Chondrocyte (in vitro differentiated cells): Measurements from ENCODE around the gene TESK2. TPM values are rescaled to one million over a fixed set of nuclear protein-coding genes. Genes with fewer than 3 reads are reported as not detected.

ENCODE experiments used
- DNase-seq: peaks from one replicate; pipeline ENCODE4 v3.0.0; 2021; ENCODE audit warnings: mixed read lengths, low spot score
- H3K27ac Mint-ChIP-seq: one replicate; pipeline ENCODE4 v1.8.0; 2021; ENCODE audit warnings: mild to moderate bottlenecking, moderate library complexity, mixed read lengths; ENCODE audit not compliant: unreplicated experiment
- H3K27me3 Mint-ChIP-seq: 2 replicates; pipeline ENCODE4 v1.8.0; 2021; ENCODE audit warnings: low read depth, mixed read lengths
- H3K36me3 Mint-ChIP-seq: 2 replicates; pipeline ENCODE4 v1.8.0; 2021; ENCODE audit warnings: low read depth, mixed read lengths
- H3K4me1 Mint-ChIP-seq: 2 replicates; pipeline ENCODE4 v1.8.0; 2021; ENCODE audit warnings: low read depth, mild to moderate bottlenecking, mixed read lengths
- H3K4me3 Mint-ChIP-seq: one replicate; pipeline ENCODE4 v1.8.0; 2021; ENCODE audit warnings: mild to moderate bottlenecking, moderate library complexity, mixed read lengths; ENCODE audit not compliant: unreplicated experiment
- H3K9me3 Mint-ChIP-seq: 2 replicates; pipeline ENCODE4 v1.8.0; 2021; ENCODE audit warnings: low read depth, mixed read lengths
- CTCF ChIP-seq: fragments of 200-600 bp; sonication (generic); IDR thresholded peaks from 2 replicates; pipeline ENCODE4 v1.5.0; 2021; ENCODE audit warnings: antibody characterized with exemption, mild to moderate bottlenecking, moderate library complexity
- total RNA-seq: library from RNA; stranded (reverse); gene quantifications from 3 replicates; pipeline ENCODE4 v1.2.1, GENCODE V29; 2021

The TESK2 gene
- total RNA-seq, 1 donor from 2014 or later: 1.6 TPM

- no peak overlapping the region for H3K27ac Mint-ChIP-seq
- H3K9me3 Mint-ChIP-seq: no peaks in the 10 kb centered on the region
- no peak for DNase-seq
- no peaks in the 10 kb centered on the region for H3K36me3 Mint-ChIP-seq
- no peaks in the 10 kb centered on the region for H3K27me3 Mint-ChIP-seq
- H3K4me3 Mint-ChIP-seq: no peak overlapping the region
- no peak for TF ChIP-seq CTCF
- H3K4me1 Mint-ChIP-seq: no peaks in the 10 kb centered on the region
Measured at GRCh38 chr1:45455162-45455561, 35.8 kb downstream of the TESK2 start.

- no peaks in the 10 kb centered on the region for H3K36me3 Mint-ChIP-seq
- TF ChIP-seq CTCF: no peak
- no peak overlapping the region for H3K4me3 Mint-ChIP-seq
- H3K9me3 Mint-ChIP-seq: no peaks in the 10 kb centered on the region
- no peak overlapping the region for H3K27ac Mint-ChIP-seq
- H3K27me3 Mint-ChIP-seq: no peaks in the 10 kb centered on the region
- no peaks in the 10 kb centered on the region for H3K4me1 Mint-ChIP-seq
- no peak for DNase-seq
Measured at GRCh38 chr1:45454464-45454863, 36.5 kb downstream of the TESK2 start.

- Mint-ChIP-seq H3K4me3 (no peak overlapping the region), H3K4me1 (no peaks in the 10 kb centered on the region), H3K27ac (no peak overlapping the region), H3K27me3 (no peaks in the 10 kb centered on the region), H3K9me3 (no peaks in the 10 kb centered on the region), H3K36me3 (no peaks in the 10 kb centered on the region)
- TF ChIP-seq CTCF: no peak
- no peak for DNase-seq
Measured at GRCh38 chr1:45452503-45452902, 38.5 kb downstream of the TESK2 start.

GRCh38 chr1:45448357-45448756 lies 42.6 kb downstream of the TESK2 start:
- H3K4me3 Mint-ChIP-seq: no peak overlapping the region
- no peaks in the 10 kb centered on the region for H3K4me1 Mint-ChIP-seq
- H3K27me3 Mint-ChIP-seq: no peaks in the 10 kb centered on the region
- no peak for DNase-seq
- no peak overlapping the region for H3K27ac Mint-ChIP-seq
- H3K36me3 Mint-ChIP-seq: no peaks in the 10 kb centered on the region
- TF ChIP-seq CTCF: no peak
- H3K9me3 Mint-ChIP-seq: no peaks in the 10 kb centered on the region

- Mint-ChIP-seq H3K27ac (no peak overlapping the region), H3K4me1 (peaks cover 5% of the 10 kb centered on the region), H3K36me3 (no peaks in the 10 kb centered on the region)
Measured at GRCh38 chr1:45446950-45447672, 43.9 kb downstream of the TESK2 start.

More at GRCh38 chr1:45446950-45447672, 43.9 kb downstream of the TESK2 start:
- no peak overlapping the region for H3K4me3 Mint-ChIP-seq
- no peaks in the 10 kb centered on the region for H3K27me3 Mint-ChIP-seq
- DNase-seq: no peak
- no peak for TF ChIP-seq CTCF
- no peaks in the 10 kb centered on the region for H3K9me3 Mint-ChIP-seq
